Rectal smooth muscle tissue (tissue), 1 donor: ENCODE data around the gene ULK4.

ENCODE experiments used
- H3K27ac ChIP-seq: one replicate; pipeline ENCODE4 v1.7.0; 2013; ENCODE audit warnings: low read depth, low read length, inconsistent platforms
- H3K27me3 ChIP-seq: one replicate; pipeline ENCODE4 v1.7.0; 2013; ENCODE audit warnings: low read length; ENCODE audit not compliant: control insufficient read depth, insufficient read depth
- H3K36me3 ChIP-seq: one replicate; pipeline ENCODE4 v1.7.0; 2013; ENCODE audit warnings: low read length; ENCODE audit not compliant: control insufficient read depth, insufficient read depth
- H3K4me1 ChIP-seq: one replicate; pipeline ENCODE4 v1.7.0; 2013; ENCODE audit warnings: low read length; ENCODE audit not compliant: control insufficient read depth, insufficient read depth
- H3K4me3 ChIP-seq: one replicate; pipeline ENCODE4 v1.7.0; 2013; ENCODE audit warnings: low read length
- H3K9ac ChIP-seq: one replicate; pipeline ENCODE4 v1.7.0; 2013; ENCODE audit warnings: low read length

The ULK4 gene

GRCh38 chr3:41632700-41633099 lies 329.2 kb downstream of the ULK4 start:
- no peak overlapping the region for H3K27ac ChIP-seq
- H3K4me3 ChIP-seq = no peak overlapping the region
- no peaks in the 10 kb centered on the region for H3K36me3 ChIP-seq
- no peaks in the 10 kb centered on the region for H3K27me3 ChIP-seq
- H3K9ac ChIP-seq = no peak overlapping the region
- H3K4me1 ChIP-seq = no peaks in the 10 kb centered on the region

- no peak overlapping the region for H3K27ac ChIP-seq
- no peaks in the 10 kb centered on the region for H3K27me3 ChIP-seq
- no peak overlapping the region for H3K4me3 ChIP-seq
- H3K36me3 ChIP-seq = no peaks in the 10 kb centered on the region
- H3K4me1 ChIP-seq = no peaks in the 10 kb centered on the region
- H3K9ac ChIP-seq = no peak overlapping the region
These were observed 331.2 kb downstream of the ULK4 start for GRCh38 chr3:41630708-41631107.

- no peak overlapping the region for H3K9ac ChIP-seq
- no peak overlapping the region for H3K27ac ChIP-seq
- no peak overlapping the region for H3K4me3 ChIP-seq
These were observed 331.9 kb downstream of the ULK4 start for GRCh38 chr3:41629986-41630385.

GRCh38 chr3:41629072-41629471 lies 332.8 kb downstream of the ULK4 start:
- H3K27me3 ChIP-seq = no peaks in the 10 kb centered on the region
- H3K4me1 ChIP-seq = no peaks in the 10 kb centered on the region
- no peak overlapping the region for H3K27ac ChIP-seq
- H3K36me3 ChIP-seq = no peaks in the 10 kb centered on the region
- no peak overlapping the region for H3K4me3 ChIP-seq
- no peak overlapping the region for H3K9ac ChIP-seq

More at GRCh38 chr3:41629986-41630385, 331.9 kb downstream of the ULK4 start:
- Histone ChIP-seq H3K4me1 (no peaks in the 10 kb centered on the region), H3K36me3 (no peaks in the 10 kb centered on the region), H3K27me3 (no peaks in the 10 kb centered on the region)

- Histone ChIP-seq H3K4me1 (no peaks in the 10 kb centered on the region), H3K27me3 (no peaks in the 10 kb centered on the region), H3K4me3 (no peak overlapping the region), H3K27ac (no peak overlapping the region), H3K36me3 (no peaks in the 10 kb centered on the region), H3K9ac (no peak overlapping the region)
These were observed 334.3 kb downstream of the ULK4 start for GRCh38 chr3:41627477-41628087.

GRCh38 chr3:41612853-41613252 lies 349.1 kb downstream of the ULK4 start:
- no peaks in the 10 kb centered on the region for H3K4me1 ChIP-seq
- H3K4me3 ChIP-seq = no peak overlapping the region
- H3K27ac ChIP-seq = no peak overlapping the region
- H3K9ac ChIP-seq = no peak overlapping the region
- no peaks in the 10 kb centered on the region for H3K36me3 ChIP-seq
- H3K27me3 ChIP-seq = no peaks in the 10 kb centered on the region

- H3K4me1 ChIP-seq = no peaks in the 10 kb centered on the region
- H3K4me3 ChIP-seq = no peak overlapping the region
- no peak overlapping the region for H3K9ac ChIP-seq
- H3K27ac ChIP-seq = no peak overlapping the region
- H3K27me3 ChIP-seq = no peaks in the 10 kb centered on the region
- H3K36me3 ChIP-seq = no peaks in the 10 kb centered on the region
These were observed 350.9 kb downstream of the ULK4 start for GRCh38 chr3:41611008-41611407.

- H3K4me1 ChIP-seq = no peaks in the 10 kb centered on the region
- H3K36me3 ChIP-seq = no peaks in the 10 kb centered on the region
- no peak overlapping the region for H3K9ac ChIP-seq
- no peak overlapping the region for H3K27ac ChIP-seq
- no peak overlapping the region for H3K4me3 ChIP-seq
- no peaks in the 10 kb centered on the region for H3K27me3 ChIP-seq
These were observed 353.6 kb downstream of the ULK4 start for GRCh38 chr3:41608347-41608746.

- H3K27ac ChIP-seq = no peak overlapping the region
- H3K4me3 ChIP-seq = no peak overlapping the region
- peaks cover 4% of the 10 kb centered on the region for H3K4me1 ChIP-seq
- no peaks in the 10 kb centered on the region for H3K27me3 ChIP-seq
- no peak overlapping the region for H3K9ac ChIP-seq
- H3K36me3 ChIP-seq = no peaks in the 10 kb centered on the region
These were observed 358.1 kb downstream of the ULK4 start for GRCh38 chr3:41603807-41604206.

GRCh38 chr3:41602121-41602520 lies 359.8 kb downstream of the ULK4 start:
- H3K4me1 ChIP-seq = peaks cover 5% of the 10 kb centered on the region

GRCh38 chr3:41601404-41601987 lies 360.4 kb downstream of the ULK4 start:
- H3K4me1 ChIP-seq = peaks cover 5% of the 10 kb centered on the region

More at GRCh38 chr3:41602121-41602520, 359.8 kb downstream of the ULK4 start:
- H3K9ac ChIP-seq = no peak overlapping the region
- no peaks in the 10 kb centered on the region for H3K36me3 ChIP-seq
- H3K27me3 ChIP-seq = no peaks in the 10 kb centered on the region
- H3K4me3 ChIP-seq = no peak overlapping the region
- no peak overlapping the region for H3K27ac ChIP-seq

GRCh38 chr3:41600616-41601015 lies 361.3 kb downstream of the ULK4 start:
- no peak overlapping the region for H3K9ac ChIP-seq
- no peak overlapping the region for H3K27ac ChIP-seq
- H3K36me3 ChIP-seq = no peaks in the 10 kb centered on the region
- peaks cover 5% of the 10 kb centered on the region for H3K4me1 ChIP-seq
- H3K4me3 ChIP-seq = no peak overlapping the region
- no peaks in the 10 kb centered on the region for H3K27me3 ChIP-seq

More at GRCh38 chr3:41601404-41601987, 360.4 kb downstream of the ULK4 start:
- H3K36me3 ChIP-seq = no peaks in the 10 kb centered on the region
- H3K9ac ChIP-seq = no peak overlapping the region
- H3K27me3 ChIP-seq = no peaks in the 10 kb centered on the region
- no peak overlapping the region for H3K4me3 ChIP-seq
- H3K27ac ChIP-seq = no peak overlapping the region

GRCh38 chr3:41599127-41599484 lies 362.8 kb downstream of the ULK4 start:
- Histone ChIP-seq H3K4me3 (no peak overlapping the region), H3K27ac (no peak overlapping the region), H3K27me3 (no peaks in the 10 kb centered on the region), H3K4me1 (peaks cover 5% of the 10 kb centered on the region), H3K36me3 (no peaks in the 10 kb centered on the region), H3K9ac (no peak overlapping the region)
